Hematopoietic multipotent progenitor cell treated with erythropoietin and hydrocortisone succinate and interleukin-3 and kit ligand, for 17 days (in vitro differentiated cells): ENCODE data around the gene TMCO4.
"Not testable (repeated sequence)": the region's sequence is repeated elsewhere in the genome, so short reads cannot be mapped to it uniquely, and the experiment has no call there.

Experiments used
- DNase-seq: peaks from one replicate; pipeline ENCODE4 v3.0.0-alpha.2; 2015; ENCODE audit warnings: low spot score

TMCO4 gene

GRCh38 chr1:19813643-19813960 is 13.9 kb upstream of the TMCO4 start:
- DNase-seq: no peak

GRCh38 chr1:19812875-19813642 is 13.3 kb upstream of the TMCO4 start:
- DNase-seq: no peak

GRCh38 chr1:19811206-19811851 is 11.6 kb upstream of the TMCO4 start:
- no peak for DNase-seq

DNA sequence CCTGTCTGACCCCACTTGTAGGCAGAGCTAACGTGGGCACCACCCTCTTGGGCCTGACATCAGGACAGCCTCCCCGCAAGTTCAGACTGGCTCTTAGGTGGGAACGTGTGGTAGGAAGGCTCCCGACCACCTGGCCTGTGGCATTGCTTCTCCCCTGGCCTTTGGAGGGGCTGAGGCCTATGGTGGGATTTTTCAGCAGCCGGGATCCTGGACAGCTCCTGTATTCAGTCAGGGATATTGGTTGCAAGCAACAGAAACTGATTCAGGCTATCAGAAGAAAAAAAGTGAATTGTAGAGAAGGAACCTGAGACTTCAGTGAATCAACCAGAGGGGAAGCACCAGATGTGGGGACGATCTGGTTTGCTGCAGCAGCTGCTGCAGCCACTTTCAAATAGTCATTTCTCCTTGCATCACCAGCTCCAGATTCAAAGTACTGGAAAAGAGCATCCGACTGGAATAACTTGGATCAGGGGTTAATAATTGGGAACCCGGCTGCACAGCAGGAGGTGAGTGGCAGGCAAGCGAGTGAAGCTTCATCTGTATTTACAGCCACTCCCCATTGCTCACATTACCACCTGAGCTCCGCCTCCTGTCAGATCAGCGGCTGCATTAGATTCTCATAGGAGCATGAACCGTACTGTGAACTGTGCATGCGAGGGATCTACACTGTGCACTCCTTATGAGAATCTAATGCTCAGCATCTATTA is 9.5 kb upstream of the TMCO4 start:
- DNase-seq: no peak

GRCh38 chr1:19808351-19808750 is 8.6 kb upstream of the TMCO4 start:
- no peak for DNase-seq

DNA sequence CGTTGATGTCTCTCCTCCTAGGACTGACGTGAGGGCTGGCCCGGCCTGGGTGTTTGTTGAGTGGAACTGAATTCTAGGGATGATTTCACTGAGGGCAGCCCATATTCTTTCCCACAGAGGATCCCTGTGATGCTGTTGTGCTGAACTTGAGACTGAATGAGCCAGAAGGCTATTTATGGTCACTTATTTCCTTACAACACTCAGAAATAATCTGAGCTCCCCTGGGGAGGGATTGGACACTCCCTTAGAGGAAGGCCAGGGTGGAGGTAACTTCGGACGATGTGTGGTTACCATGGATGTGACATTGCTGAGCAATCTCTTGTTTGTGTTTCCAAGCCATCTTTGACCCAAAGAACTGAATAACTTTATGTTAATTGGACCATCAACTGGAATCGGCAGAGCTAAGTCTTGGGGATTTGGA is 5.1 kb upstream of the TMCO4 start:
- no peak for DNase-seq

DNA sequence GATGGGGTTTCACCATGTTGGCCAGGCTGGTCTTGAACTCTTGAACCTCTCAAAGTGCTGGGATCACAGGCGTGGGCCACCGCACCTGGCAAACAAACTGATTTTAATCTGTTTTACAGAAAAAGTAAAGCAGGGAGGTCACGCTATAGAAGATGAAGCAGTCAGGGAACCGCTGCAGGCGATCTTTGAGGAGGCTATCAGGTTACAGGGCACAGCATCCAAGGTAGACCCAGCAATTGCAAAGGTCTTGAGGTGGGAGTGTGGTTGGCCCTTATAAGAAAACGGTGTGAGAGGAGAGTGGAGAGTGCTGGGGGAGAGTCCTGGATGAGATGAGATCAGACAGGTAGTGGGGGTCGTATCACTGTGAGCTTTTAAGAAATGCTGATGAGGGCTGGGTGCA is 2.6 kb upstream of the TMCO4 start:
- DNase-seq: no peak

DNA sequence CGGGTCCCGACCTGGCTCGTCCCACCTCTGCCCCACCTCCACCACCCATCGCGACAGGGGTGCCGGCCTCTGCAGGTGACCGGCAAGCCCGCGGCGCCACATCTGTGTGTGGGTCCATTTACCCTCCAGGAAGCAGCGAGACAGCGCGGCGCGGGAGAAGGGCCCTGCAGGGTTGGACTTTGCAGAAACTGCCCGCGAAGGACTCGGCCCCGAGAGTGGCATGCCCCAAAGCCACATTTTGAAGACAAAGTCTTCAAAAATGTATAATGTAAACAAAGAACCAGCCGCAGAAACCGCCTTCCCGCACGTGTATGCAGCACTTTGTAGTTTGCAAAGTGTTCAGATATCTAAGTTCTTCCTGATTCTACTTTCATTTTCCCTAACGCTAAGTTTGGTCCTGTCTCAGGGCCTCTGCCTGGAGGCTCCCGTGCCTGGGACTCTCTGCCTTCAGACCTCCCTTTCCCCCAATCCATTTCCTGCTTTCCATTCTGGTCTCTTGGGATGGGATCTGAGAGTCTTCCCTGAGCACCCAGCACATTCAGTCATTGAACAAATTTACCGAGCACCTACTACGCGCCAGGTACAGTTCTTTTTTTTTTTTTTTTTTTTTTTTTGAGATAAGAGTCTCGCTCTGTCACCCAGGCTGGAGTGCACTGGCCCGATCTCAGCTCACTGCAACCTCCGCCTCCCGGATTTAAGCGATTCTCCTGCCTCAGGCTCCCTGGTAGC is 524 bp upstream of the TMCO4 start:
- no peak for DNase-seq

DNA sequence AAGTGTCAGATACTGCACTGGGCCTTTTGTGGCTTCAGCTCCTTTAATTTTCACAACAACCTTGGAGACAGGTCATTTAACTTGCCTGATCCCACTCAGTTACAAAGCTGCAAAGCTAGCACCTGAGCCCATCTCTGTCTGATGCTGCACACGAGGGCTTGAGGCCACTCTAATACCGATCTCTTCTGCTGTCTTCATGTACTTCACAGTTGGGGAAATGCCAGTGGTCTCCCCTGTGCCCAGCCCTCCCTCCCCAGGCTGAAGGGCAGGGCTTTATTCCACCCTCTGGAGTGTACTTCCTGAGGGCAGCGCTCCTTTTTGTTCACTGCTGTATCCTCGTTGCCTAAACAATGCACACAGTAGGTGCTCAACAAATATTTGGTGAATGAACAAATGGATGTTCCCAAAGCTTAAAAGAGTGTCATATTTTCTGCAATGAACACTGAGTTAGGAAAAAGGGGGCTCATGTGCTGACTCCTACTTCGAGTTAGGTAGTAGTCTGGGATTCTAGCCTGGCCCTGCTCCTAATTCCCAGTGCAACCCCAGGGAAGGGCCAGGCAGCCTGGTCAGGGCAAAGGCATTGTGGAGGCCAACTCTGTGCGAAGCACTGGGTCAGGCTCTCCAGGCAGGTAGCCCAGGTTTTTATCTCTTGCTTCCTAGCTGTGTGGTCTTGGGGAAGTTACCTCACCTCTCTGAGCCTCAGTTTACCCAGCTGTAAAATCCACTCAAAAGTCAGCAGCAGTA is 1.1 kb downstream of the TMCO4 start:
- no peak for DNase-seq

DNA sequence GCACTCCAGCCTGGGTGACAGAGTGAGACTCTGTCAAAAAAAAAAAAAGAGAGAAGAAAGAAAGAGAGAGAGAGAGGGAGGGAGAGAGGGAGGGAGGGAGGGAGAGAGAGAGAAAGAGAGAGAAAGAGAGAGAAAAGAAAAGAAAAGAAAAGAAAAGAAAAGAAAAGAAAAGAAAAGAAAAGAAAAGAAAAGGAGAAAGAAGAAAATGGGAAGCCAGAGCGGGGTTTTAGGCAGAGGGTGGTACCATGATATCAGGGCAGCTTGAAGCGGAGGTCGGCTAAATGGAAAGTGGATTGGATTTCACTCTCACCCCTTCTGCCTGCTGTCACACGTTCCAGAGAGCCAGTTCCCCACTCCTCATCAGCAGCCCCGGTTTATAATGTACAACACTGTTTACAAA is 1.9 kb downstream of the TMCO4 start:
- DNase-seq: no peak

GRCh38 chr1:19794583-19794982 is 5.1 kb downstream of the TMCO4 start:
- no peak for DNase-seq

DNA sequence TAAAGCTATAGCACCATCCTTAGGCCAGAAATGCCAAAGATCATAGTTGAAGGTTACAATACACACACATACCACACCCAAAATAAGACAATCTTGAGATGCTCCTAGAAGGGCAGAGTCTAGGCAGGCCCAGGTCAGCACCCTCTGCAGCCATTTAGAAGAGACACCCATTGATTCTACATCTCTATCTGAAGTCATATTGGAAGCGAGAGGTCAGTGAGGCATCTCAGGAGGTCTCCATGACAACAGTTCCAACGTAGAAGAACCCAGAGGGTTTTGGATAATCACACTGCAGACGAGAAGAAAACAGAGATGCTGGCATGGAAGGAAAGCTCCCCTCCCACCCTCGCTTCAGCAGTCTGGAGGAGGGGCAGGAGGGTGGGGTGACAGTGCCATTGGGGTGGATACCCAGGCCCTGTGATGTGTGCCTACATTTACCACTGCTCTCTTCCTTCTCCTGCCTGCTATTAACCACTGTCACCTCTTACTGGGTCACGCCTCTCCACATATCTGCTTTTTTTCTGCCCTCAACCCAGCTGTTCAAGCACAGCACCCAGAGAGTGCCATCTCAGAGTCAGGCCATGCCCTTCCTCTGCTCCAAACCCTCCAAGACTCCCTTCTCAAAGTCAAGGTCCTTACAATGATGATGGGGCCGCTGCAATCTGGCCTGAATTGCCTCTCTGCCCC is 6.2 kb downstream of the TMCO4 start:
- no peak for DNase-seq

- no peak for DNase-seq
These were observed 7.3 kb downstream of the TMCO4 start for GRCh38 chr1:19792237-19793002.

GRCh38 chr1:19790061-19790975 is 9.4 kb downstream of the TMCO4 start:
- DNase-seq: not testable (repeated sequence)

- no peak for DNase-seq
These were observed 12.7 kb downstream of the TMCO4 start for GRCh38 chr1:19786988-19787423.

- no peak for DNase-seq
These were observed 14.1 kb downstream of the TMCO4 start for GRCh38 chr1:19785660-19786059.

- no peak for DNase-seq
These were observed 19.3 kb downstream of the TMCO4 start for GRCh38 chr1:19780267-19780877.

GRCh38 chr1:19776933-19777332 is 22.8 kb downstream of the TMCO4 start:
- DNase-seq: no peak

DNA sequence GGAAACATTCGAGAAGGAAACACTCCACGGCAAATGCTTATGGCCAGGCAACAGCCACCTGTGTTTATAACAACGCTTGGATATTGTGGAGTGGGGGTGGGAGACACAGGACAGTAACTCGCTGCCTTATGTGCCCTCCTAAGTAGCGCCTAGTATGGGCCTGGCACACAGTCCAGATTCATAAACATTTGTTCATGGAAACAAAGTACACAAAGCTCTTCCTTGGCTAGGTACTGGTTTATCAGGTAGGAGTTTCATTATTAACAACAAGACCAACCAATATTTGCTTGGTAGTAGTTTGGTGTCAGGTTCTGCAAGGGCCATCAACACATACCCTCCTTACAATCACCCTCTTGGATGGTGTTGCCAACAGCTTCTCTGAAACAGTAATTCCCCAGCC is 23.4 kb downstream of the TMCO4 start:
- no peak for DNase-seq
